NCI-H1436 treated with DMSO at 0.1 percent for 48 hours (cell line): ENCODE results near the gene KRT86.
"Not testable (repeated sequence)": the region's sequence is repeated elsewhere in the genome, so short reads cannot be mapped to it uniquely, and the experiment has no call there.

ENCODE experiments used
- DNase-seq: peaks from one replicate; lab custom pipeline; 2025; lab: John Stamatoyannopoulos, UW

The KRT86 gene

GRCh38 chr12:52251367-52252051, 22.9 kb upstream of the KRT86 start:
- DNase-seq, result no peak

DNA sequence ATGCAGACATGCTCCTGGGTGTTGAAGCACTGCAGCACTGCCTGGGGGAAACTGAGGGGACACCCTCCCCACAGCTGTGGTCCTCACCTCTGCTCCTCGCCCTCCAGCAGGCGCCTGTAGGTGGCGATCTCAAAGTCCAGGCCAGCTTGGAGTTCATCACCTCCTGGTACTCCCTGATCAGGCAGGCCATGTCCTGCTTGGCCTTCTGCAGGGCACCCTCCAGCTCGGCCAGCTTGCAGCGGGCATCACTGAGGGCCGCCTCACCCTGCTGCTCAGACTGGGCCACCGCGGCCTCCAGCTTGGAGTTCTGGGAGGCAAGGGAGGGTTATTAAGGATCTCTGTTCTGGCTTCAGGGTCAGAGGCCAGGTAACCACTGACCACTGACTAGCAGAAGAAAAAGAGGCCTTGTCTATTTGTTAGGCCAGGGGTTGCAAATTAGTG, 22.2 kb upstream of the KRT86 start:
- DNase-seq, result not testable (repeated sequence)

DNA sequence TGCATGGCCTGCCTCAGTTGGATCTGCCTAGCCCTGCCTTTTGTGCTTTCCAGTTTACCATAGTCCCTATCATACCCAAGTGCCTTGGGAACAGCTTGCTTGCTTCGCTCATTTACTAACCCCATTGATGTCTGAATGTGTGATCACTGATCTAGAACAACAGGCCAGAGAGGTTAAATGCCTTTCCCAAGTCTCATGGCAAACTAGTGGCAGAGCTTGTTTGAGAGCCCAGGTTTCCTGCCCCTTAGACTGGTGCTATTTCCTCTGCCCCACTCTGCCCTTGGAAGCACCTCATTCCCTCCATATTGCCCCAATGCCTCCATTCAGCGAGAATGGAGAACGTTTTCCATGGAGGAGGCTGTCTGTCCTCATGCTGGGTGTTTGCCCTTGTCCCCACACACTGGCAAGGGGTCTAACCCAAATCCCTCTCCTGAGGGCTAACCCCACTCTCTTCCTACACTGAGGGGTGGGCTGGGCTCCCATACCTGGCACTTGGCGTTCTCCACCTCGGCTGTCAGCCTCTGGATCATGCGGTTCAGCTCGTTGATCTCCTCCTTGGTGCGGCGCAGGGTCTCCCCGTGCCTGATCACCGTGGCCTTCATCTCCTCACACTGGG, 21.6 kb upstream of the KRT86 start:
- DNase-seq, result no peak

DNA sequence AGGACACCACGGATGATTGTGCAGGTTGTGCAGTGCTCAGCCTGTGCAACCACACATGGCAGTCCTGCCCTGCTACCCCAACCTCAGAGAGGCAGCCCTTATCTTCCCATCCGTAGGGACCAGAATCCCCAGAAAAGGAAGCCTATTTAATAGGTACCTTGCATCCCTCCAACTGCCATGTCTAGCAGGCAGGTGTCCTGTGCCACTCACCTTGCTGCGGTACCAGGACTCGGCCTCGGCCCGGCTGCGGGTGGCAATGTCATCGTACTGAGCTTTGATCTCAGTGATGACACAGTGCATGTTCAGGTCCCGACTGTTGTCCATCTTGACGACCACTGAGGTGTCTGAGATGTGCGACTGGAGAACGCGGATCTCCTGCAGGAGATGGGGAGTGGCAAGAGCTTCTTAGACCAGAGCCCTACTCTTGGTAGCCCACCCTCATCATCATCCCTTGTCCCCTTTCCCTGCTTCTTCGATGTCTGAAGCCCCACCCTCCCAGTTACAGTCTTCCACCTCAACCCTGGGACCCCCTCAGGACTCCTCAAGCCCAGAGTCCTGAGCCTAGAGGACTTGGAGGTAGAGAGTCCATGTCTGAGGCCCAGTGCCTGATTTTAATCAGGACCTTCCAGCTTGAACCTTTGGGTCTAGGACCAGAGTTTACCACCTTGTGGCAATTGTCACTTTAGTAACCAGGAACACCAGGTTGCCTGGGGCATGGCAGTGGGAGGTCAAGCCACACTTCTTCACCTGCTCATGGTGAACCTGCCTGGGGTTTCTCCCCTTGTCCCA, 20.9 kb upstream of the KRT86 start:
- no peak for DNase-seq

DNA sequence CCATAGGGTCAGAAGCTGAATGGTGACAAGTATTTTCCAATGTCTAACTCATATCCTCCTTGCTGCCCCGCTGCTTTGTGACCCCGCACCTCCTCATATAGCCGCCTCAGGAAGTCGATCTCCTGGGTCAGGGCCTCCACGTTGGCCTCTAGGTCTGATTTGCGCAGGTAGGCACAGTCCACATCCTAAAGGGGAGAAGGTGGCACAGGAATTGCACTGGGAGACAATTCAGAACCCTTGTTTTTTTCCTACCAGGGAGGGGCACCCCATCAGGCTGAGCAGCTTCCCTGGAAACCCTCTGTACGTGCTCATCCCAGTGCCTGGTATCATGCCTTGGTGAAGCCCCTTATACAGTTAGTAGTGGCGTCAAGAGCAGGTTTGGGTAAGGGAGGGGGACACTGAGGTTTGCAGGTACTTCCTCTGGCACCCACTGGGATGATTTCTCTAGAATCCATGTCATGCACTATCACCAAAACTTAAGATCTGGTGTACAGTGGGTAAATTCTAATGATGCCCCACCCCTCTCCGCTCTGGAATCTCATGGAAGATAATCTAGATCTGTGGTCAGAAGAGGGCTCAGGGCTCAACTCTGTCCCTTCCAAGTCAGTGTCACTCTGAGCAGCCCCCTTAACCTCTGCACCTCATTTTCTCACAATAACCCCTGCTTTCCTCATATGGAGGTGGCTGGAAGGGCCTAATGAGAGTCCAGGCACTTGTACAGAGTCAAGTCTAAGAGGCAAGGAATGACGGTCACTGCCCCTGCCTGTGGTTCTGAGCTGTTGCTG, 20.1 kb upstream of the KRT86 start:
- no peak for DNase-seq

- DNase-seq, result no peak
These were observed 19.3 kb upstream of the KRT86 start for GRCh38 chr12:52254965-52255751.

GRCh38 chr12:52255926-52256583, 18.4 kb upstream of the KRT86 start:
- no peak for DNase-seq

DNA sequence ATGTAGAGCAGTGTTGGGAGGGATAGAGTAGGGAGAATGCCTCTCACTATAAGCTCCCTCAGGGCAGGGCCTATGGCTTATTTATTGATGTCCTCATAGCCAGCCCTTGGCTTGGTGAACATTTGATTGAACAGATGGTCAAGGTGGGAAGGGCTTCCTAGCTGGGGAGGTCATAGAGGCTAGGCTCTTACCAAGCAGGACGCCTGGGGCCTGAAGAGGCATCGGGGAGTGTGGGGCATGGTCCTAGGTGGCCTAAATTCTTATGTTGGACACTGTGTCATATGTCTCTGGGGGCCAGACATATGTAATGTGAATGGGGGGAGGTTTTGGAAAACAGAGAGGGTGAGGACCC, 17.9 kb upstream of the KRT86 start:
- no peak for DNase-seq

GRCh38 chr12:52257074-52257551, 17.3 kb upstream of the KRT86 start:
- DNase-seq, result no peak

DNA sequence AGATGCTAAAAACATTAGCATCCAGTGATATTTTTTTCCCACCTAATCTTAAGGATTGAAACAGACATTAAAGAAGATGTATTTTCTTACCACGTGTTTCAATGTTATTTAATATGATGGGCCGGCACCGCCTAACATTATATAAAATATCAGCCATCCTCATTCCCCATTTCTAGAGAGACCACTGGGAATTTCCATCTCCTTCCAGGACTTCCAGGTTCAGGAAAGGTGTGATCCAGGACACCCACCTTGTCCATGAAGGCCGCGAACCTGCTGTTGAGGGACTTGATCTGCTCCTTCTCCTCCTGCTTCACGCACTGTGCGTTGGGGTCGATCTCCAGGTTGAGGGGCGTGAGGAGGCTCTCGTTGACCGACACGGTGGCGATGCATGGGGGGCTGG, 16.5 kb upstream of the KRT86 start:
- DNase-seq, result not testable (repeated sequence)

DNA sequence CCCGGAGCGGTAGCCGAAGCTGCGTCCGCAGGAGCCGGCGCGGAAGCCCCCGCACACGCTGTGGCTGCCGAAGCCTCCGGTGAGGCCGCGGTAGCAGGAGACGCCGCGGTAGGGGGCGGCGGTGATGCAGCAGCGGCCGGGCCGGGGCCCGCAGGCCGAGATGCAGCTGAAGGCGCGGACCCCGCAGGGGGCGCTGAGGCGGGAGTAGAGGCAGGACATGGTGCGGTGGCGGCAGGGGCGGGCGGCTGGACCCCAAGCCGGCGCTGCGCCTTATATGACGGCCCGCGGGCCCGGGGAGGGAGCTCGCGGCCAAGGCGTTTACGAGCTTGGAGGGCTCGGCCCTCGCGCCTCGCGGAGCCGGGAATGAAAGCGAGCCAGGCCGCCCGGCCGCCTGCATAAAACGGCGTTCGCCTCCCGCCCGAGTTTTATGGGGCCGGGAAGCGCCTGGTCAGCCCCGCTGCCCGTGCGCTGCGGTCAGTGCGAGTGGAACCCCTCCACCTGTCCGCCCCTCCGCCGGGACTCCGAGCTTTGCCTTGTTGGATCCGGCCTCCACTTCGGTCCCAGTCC, 16.0 kb upstream of the KRT86 start:
- DNase-seq, result no peak

DNA sequence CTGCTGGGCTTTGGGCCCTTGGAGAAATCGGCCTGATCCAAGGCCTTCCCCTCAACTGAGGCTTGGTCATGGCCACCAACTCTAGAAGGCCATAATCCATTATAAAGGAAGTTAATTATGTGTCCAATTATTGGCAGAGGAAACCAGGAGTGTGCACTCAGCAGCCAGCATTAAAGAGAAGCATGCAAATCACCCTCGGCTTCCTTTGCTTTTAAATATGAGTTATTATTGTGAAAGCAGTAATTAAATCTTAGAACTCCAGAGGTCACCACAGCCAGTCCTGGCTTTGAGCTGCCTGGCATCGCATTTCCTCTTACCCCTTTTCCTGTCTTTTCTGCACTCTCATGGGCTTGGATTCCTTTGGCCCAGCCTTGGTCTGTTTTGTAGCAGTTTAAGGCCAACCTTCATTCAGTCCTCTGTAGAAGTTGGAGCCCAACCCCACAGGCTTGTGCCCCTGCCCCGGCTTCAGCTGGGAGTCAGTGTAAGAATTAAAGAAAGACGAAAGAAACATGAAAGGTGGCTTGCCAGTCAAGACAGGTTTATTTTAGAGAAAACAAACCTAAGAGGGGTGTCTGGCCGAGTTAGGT, 14.7 kb upstream of the KRT86 start:
- DNase-seq, result no peak

DNA sequence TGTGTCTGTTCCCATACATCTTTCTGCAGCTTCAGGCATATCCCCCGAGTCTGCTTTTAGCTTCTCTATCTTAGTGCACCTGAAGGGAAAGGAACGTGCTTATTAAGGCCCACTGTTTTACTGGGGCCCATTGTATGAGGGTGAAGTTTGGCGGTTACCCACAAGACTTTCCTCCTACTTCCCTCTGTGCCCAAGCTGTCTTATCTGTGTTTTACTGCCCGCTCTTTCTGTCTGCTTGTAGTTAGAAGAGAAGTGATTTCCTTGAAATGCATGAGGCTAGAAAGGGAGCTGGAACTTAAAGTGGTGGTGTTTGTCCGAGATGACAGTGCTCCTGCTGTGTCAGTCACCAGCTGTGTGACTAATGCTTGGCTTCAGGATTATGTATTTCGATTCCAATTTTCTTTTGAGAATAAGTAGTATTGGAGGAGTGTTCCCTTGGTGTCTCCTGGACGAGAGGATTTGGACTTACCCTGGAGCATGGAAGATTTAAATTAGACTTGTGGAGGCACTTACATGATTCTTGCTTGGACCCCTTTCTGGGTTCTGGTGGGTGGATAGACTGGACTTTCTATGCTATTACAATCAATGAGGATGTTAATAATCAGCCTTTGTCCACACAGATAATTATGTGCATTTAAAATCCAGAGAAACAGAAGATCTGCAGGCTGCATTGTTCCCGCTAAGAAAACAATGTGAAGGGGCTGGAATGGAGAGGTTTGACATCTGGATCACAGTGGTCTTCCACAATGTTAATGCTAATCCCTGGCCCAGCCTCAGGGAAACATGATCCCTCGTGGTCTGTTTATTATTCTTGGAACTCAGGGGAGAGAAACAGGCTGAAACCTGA, 13.9 kb upstream of the KRT86 start:
- DNase-seq, result no peak

GRCh38 chr12:52261208-52261484, 13.3 kb upstream of the KRT86 start:
- no peak for DNase-seq

GRCh38 chr12:52262286-52262685, 12.2 kb upstream of the KRT86 start:
- no peak for DNase-seq

GRCh38 chr12:52263761-52264434, 10.5 kb upstream of the KRT86 start:
- DNase-seq, result no peak

GRCh38 chr12:52264435-52264825, 10.0 kb upstream of the KRT86 start:
- DNase-seq, result no peak

DNA sequence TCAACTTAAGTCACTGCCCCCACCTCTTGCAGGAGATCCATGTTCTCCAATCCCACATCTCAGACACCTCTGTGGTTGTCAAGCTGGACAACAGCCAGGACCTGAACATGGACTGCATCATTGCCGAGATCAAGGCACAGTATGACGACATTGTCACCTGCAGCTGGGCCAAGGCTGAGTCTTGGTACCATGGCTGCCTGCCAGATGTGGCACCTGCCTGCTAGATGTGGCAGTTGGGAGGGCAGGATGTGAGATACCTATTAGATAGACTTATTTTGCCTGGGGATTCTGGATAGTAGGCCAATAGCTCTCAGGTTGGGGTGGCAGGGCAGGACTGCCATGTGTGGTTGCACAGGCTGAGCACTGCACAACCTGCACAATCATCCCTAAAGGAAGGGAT, 7.9 kb upstream of the KRT86 start:
- DNase-seq, result no peak

DNA sequence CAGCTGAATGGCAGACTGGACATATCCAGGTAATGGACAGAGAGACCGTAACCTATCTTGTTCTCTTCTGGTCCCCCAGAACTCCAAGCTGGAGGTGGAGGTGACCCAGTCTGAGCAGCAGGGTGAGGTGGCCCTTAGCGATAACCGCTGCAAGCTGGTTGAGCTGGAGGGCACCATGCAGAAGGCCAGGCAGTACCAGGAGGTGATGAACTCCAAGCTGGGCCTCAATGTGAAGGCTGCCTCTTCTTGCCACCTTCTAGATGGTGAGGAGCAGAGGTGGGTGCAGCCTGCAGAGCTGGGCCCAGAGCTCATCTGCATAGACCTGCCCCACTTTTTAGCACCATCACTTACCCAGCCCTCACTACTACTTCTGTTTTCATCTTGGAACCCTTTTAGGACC, 7.2 kb upstream of the KRT86 start:
- no peak for DNase-seq
